Esophagus squamous epithelium (tissue), 4 donors: ENCODE data around the gene C20orf141.

Source experiments
- POLR2A ChIP-seq, 4 donors: fragments of 450-650 bp; IDR thresholded peaks; one replicate each; pipeline ENCODE4 v1.6.1; 2017; ENCODE audit warnings: antibody characterized with exemption in 4 of 4, mild to moderate bottlenecking in 4 of 4, moderate library complexity in 3 of 4
- TF ChIP-seq, protein P1 (sequence below), 6 experiments: fragments of 450-650 bp in 4 of 6; fragments of 200-600 bp in 2 of 6; sonication (generic) in 2 of 6; IDR thresholded peaks; one replicate each; pipeline ENCODE4 v1.5.1; 2016 to 2019; ENCODE audit warnings: antibody characterized with exemption in 6 of 6, mild to moderate bottlenecking in 4 of 6, moderate library complexity in 4 of 6

DNA sequence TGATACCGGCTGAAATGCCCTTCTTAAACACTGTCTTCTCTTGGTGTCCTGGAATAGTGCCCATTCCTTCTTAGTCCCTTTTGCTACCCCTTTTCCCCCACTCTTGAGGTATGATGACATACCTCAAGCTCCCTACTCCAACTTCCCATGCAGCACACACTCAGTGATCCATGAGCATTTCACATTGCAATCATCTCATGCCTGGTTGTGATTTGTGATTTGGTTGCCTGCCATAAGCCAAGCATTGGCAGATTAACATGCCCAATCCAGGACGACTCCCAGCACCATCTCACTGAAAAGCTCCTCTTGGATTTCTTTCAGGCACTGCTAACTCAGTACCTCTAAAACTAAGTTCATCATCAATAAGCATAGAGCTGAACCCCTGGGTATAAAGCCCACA lies 43.8 kb downstream of the C20orf141 start:
- TF ChIP-seq, protein P1, sequence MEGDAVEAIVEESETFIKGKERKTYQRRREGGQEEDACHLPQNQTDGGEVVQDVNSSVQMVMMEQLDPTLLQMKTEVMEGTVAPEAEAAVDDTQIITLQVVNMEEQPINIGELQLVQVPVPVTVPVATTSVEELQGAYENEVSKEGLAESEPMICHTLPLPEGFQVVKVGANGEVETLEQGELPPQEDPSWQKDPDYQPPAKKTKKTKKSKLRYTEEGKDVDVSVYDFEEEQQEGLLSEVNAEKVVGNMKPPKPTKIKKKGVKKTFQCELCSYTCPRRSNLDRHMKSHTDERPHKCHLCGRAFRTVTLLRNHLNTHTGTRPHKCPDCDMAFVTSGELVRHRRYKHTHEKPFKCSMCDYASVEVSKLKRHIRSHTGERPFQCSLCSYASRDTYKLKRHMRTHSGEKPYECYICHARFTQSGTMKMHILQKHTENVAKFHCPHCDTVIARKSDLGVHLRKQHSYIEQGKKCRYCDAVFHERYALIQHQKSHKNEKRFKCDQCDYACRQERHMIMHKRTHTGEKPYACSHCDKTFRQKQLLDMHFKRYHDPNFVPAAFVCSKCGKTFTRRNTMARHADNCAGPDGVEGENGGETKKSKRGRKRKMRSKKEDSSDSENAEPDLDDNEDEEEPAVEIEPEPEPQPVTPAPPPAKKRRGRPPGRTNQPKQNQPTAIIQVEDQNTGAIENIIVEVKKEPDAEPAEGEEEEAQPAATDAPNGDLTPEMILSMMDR (IDR thresholded peaks at IDR 0.05) = no peak
- no peak for TF ChIP-seq POLR2A (IDR thresholded peaks at IDR 0.05)
